HG03575 (cell line): Measurements from ENCODE around the gene ARHGAP5.
"Not testable (repeated sequence)": the region's sequence is repeated elsewhere in the genome, so short reads cannot be mapped to it uniquely, and the experiment has no call there.

Experiments
- ATAC-seq: cut with Tn5 transposase; IDR thresholded peaks from one replicate; pipeline ENCODE4 v1.9.1; 2021; ENCODE audit not compliant: unreplicated experiment, insufficient number of reproducible peaks, low FRiP score; ENCODE audit errors: extremely low read depth

The ARHGAP5 gene

GRCh38 chr14:32104308-32104707 is 27.2 kb downstream of the ARHGAP5 start:
- ATAC-seq: no peak

- ATAC-seq: no peak
Measured at GRCh38 chr14:32104803-32105202, 27.7 kb downstream of the ARHGAP5 start.

- no peak for ATAC-seq
Measured at GRCh38 chr14:32109676-32110547, 32.8 kb downstream of the ARHGAP5 start.

DNA sequence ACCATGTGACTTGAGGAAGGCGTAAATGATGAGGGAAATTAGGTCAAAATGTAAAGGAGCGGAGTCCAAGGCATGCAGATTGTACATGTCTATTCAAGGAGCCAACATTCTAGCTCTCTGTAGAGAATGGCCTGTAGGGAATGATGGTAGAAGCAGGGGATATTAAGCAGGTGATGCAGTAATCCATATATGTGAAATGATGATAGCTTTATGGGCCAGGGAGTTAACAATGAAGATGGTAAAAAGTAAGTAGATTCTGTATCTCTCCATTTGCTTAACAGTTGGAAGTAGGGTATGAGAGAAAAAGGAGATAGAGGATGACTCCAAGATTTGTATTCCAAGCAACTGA is 33.4 kb downstream of the ARHGAP5 start:
- ATAC-seq: no peak

DNA sequence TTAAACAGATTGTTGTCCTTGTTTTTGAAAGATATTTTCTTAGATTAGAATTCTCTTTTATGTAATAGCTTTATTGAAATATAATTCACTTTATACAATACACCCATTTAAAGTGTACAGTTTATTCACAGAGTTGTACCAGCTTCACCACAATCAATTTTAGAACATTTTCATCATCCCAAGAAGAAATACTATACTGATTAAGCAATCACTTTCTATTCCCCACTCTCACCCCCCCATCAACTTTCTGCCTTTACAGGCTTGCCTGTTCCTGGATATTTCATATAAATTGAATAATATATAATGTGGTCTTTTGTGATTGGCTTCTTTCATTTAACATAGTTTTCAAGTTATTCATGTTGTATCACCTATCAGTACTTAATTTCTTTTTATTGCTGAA is 44.4 kb downstream of the ARHGAP5 start:
- ATAC-seq: no peak

GRCh38 chr14:32121948-32122347 is 44.8 kb downstream of the ARHGAP5 start:
- ATAC-seq: no peak

- not testable (repeated sequence) for ATAC-seq
Measured at GRCh38 chr14:32126899-32127730, 50.0 kb downstream of the ARHGAP5 start.

- ATAC-seq: not testable (repeated sequence)
Measured at GRCh38 chr14:32127731-32128654, 50.9 kb downstream of the ARHGAP5 start.

- ATAC-seq: no peak
Measured at GRCh38 chr14:32128703-32129102, 51.6 kb downstream of the ARHGAP5 start.

DNA sequence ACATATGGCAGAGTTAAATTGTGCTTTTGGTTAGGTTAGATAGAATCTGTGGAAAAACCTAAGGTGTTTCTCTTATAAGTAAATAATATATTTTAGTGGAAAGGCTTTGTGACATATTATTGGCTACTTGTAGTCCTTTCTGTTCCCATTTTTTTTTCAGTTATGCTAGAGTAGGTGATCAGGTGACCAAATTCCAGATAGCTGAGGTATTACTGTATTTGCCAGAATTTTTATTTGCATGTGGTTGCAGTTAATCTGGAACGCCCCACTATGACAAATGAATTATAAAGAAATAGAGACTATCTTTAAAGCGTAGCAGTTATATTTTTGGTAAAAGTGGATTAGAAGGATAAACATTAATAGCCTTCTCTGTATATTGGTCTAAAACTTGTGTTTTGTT is 52.0 kb downstream of the ARHGAP5 start:
- no peak for ATAC-seq

GRCh38 chr14:32131689-32132088 is 54.6 kb downstream of the ARHGAP5 start:
- not testable (repeated sequence) for ATAC-seq

DNA sequence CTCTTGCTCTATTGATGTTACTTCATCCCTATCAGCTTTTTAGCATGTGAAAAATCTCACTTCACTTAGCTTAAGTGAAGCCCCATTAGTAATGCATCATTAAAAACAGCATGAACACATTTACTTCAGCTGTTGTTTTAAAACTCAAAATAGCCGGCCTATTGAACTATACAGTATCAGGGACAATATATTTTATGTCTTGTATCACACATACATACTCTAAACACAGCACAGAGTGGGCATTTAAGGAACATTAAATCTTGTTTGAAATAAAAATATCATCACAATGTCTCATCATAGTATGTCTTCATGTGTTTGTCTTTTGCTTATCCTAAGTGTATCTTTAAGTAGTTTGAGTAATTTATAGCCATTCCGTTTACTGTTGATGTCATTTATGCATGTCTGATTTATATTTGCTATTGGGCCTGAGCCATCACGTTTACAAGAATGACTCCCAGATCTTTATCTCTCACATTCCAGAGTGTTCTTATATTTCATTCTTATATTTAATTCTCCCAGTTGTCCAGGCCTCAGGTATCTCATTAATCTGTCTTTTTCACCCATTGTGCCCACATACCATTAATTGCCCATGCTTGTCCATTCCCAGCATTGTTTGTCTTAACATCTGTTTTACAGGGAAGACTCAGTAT is 57.5 kb downstream of the ARHGAP5 start:
- ATAC-seq: no peak

- no peak for ATAC-seq
Measured at GRCh38 chr14:32136027-32136825, 59.1 kb downstream of the ARHGAP5 start.

- no peak for ATAC-seq
Measured at GRCh38 chr14:32137313-32137712, 60.2 kb downstream of the ARHGAP5 start.

- no peak for ATAC-seq
Measured at GRCh38 chr14:32137892-32138291, 60.8 kb downstream of the ARHGAP5 start.

DNA sequence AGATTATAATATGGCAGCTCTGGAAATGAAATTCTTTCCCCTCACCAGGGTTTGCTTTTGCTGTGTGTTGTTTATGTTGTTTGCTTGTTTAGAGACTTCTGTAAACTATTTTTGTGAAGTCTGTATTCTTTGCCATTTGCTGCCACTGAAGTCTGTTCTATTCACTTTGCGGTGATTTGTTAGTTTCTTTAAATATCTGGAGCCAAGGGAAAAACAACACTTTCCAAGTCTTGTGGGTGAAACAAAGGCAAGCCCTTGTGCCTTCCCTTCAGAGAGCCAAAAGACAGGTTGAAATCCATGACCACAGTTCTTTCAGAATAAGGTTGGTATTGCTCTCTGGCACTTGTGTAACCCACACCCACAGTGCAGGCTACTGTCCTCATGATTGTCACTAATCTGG is 65.2 kb downstream of the ARHGAP5 start:
- no peak for ATAC-seq

GRCh38 chr14:32142754-32143437 is 65.8 kb downstream of the ARHGAP5 start:
- no peak for ATAC-seq
